Left cardiac atrium (tissue), 4 donors: ENCODE data around the gene MAPK10. TPM values are rescaled to one million over a fixed set of nuclear protein-coding genes. Genes with fewer than 3 reads are reported as not detected.

ENCODE experiments used
- ATAC-seq, 2 donors: fragments of 200-7000 bp; cut with Tn5 transposase; one replicate each; pipeline ENCODE4 v1.9.1; 2020; ENCODE audit warnings: mild to moderate bottlenecking in 2 of 2, moderate library complexity in 2 of 2
- DNase-seq: peaks from one replicate; pipeline ENCODE4 v3.0.0-alpha.2; 2020
- intact Hi-C, 2 donors: fragments of 100-400 bp; cut with DNase I; formaldehyde crosslinking; loops; one replicate each; pipeline versions ENCODE4 v1.14.1 to v1.15.1; 2022 to 2023
- long read RNA-seq: library from polyadenylated mRNA; unstranded; transcript quantifications from one replicate; pipeline ENCODE4 v2.0.0, GENCODE V29; 2021
- total RNA-seq, 2 donors: library from RNA; stranded (reverse); fragmentation: NEBNext Ultra II Directional; extraction: Animal tissue kit (Norgen Biotek cat#: 25700); gene quantifications; one replicate each; pipeline ENCODE4 v1.2.1, GENCODE V29; 2021
- donor health status: DM: no; HTN: yes; CAD: no.
- donor health status: DM: no; HTN: yes; CAD: no; lungs with severe emphysema.
- donor health status: DM: yes; HTN: yes; CAD: no.
- donor health status: Dilated cardiomyopathy.

Gene MAPK10
- 10 to 100 TPM in 1 of 2 donors, 1 to 10 TPM in 1; 9.8 to 20.3 TPM for total RNA-seq
- long read RNA-seq, full-length matches to known transcripts: 3 of 9 reads
- long read RNA-seq, partial matches to known transcripts: 2 of 9 reads
- long read RNA-seq, other reads (novel, unspliced or antisense): 4 of 9 reads

DNA sequence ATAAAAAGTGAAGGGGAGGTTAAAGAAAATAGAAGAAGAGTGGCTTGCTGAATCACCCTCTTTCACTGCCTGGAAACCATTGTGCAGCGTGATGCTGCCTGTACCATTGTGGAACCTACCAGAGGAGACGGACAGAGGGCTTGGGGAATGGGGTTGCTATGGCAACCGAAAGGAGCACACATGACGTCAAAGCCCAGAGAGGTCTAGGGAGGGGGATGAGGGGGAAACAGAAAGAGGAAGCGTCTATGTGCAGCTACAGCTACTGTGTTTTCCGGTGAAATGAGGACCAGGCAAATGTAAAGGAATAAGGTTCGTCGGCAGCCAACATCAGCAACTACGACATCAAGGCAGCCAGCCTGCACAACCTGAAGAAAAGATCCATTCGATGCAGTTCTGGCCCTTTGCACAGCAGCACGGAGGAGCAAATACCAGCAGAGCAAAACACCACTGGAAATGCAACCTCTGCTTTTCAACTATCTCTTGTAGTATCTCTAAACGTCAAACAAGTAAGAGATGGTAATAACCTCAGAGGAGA is at the start of gene MAPK10:
TSS of gene MAPK10 (minus strand) at position 110 of the 535 bp plus-strand sequence.
- intact Hi-C loops: no loop called here
- peak; percentile 70 for DNase-seq
- peak; percentile 97 to 99 for ATAC-seq

DNA sequence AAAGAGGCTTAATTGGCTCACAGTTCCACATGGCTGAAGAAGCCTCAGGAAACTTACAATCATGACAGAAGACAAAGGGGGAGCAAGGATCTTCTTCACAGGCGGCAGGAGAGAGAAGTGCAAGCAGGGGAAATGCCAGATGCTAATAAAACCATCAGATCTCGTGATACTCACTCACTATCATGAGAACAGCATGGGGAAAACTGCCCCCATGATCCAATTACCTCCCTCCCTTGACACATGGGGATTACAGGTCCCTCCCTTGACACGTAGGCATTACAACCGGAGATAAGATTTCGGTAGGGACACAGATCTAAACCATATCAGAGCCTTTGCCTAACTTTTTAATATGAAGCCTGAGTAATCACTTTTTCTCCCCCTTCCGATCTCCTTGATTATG is 43.7 kb upstream of the MAPK10 start:
- intact Hi-C loops: no loop called here
- no peak for DNase-seq
- ATAC-seq: no peak

DNA sequence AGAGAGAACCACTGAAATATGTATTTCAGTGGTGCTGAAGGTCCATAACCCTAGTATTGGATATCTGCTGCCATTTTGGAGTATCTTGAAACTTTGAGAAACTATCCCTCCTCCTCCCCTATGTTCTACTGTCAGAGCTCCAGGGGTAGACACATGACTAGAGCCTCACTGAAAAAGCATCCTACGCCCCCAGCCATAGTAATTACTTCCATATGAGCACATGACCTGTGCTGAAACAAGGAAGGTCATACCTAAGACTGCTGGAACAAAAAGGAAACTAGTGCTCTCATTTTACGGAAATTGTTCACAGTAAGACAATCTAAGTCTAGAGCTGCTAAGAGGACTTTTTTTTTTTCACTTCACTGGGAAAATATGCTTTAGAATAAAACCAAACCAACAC is 42.0 kb upstream of the MAPK10 start:
- DNase-seq: no peak
- no peak for ATAC-seq
- intact Hi-C loops: no loop called here

DNA sequence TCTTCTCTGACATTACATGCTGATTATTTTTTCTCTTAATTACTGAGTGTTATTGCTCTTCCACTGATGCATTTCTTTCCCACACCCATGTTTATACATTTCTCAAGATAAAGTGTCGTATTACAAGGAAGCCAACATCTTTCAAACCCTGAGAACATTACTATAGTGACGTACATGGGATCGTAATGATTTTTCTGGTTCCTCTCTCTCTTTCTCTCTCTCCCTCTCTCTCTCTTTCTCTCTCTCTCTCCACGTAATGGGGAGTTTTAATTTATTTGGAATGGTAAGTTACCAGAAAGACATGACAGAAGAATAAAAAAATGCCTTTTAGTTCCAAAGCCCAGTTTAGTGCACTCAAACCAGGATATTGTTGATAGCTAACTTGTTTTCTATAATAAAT is 40.4 kb upstream of the MAPK10 start:
- ATAC-seq: no peak
- no peak for DNase-seq
- intact Hi-C loops: no loop called here

DNA sequence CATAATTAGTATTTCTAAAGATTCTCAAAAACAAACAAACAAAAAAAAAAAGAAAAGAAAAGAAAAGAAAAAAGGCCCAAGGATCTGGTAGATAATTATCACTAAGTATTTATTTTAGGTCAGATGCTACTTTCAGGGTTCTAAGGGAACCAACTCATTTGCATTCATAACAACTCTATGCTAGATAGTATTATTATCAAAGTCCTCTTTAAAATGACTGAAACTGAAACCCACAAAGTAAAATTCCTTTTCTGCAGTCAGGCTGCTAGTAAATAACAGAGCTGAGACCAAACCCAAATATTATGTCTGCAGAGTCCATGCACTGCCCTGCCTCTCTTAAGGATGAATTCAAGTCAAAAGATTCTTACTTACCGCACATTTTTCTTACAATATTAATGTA is 38.3 kb upstream of the MAPK10 start:
- intact Hi-C loops: no loop called here
- DNase-seq (no peak), ATAC-seq (no peak)

DNA sequence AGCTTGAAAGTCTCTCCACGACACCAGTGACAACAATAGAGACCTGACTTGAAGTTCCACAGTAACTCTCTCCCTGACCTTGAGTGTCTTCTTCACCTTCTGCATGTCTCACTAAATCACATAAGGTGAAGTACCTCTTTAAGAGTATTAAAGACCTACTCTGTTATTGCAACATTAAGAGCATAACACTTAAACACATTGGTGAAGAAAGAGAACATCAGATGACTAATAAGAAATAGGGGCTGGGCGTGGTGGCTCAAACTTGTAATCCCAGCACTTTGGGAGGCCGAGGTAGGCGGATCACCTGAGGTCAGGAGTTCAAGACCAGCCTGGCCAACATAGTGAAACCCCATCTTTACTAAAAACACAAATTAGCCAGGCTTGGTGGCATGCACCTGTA is 33.9 kb upstream of the MAPK10 start:
- no peak for ATAC-seq
- no peak for DNase-seq
- intact Hi-C loops: no loop called here

DNA sequence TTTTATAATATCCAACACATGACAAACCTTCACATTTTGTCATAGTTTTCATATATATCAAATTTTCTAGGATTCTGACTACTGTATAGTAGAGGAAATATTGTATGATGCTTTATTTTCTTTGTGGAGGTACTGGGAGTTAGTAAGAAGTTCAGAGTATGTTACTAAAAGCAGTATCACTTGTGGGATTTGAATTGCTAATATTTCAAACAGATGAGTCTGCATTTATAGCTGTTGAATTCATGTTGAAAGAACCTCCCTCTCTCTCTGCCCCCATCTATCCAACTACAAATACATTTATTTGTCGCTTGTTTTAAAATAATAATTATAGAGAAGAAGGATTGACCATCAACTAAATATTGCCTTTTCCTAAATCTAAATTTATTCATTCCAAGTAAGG is 29.8 kb upstream of the MAPK10 start:
- DNase-seq (no peak), ATAC-seq (no peak)
- intact Hi-C loops: no loop called here

DNA sequence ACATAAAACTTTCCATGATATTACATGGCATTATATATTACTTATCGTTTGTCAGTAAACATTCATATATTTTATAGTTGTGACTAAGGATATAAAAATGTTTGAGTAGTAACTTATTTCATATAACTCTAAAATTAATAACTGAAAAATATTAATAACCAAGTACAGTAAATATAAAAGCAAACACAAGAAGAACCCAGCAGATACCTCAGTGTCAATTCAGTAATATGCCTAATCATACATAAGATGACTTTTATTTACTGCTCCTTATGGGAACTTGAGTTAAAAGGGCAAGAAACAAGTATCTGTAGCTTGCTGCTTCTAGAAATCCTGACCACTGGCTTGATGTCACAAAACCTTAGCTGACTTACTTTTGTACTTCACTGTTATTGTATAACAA is 28.4 kb upstream of the MAPK10 start:
- ATAC-seq (no peak), DNase-seq (no peak)
- intact Hi-C loops: no loop called here

DNA sequence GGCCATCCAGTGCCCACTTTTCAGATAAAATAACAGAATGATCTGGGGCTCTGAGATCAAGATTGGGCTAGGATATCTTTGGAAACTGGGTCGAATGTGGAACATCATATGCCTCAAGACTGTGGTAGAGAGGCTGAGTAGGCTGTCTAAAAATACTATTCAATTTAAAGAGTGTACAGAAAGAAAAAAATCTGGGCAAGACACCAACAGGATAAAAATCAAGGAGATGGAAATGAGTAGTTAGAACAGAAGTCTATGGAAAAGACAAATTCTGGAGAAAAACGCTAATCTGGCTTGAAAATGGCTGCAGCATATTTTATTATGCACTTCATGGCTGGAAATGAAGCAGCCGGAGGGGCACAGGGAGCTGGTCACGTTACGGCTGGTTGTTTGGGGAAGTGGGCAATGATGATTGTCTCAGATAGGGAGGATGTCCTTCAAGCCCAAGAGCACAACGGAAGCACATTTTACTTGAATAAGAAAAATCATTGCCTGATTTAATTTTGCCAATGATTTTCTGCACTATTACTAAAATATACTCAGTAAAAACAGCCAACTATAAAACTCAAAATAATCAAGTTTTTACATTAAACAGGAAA is 27.1 kb upstream of the MAPK10 start:
- intact Hi-C loops: no loop called here
- DNase-seq (no peak), ATAC-seq (no peak)

DNA sequence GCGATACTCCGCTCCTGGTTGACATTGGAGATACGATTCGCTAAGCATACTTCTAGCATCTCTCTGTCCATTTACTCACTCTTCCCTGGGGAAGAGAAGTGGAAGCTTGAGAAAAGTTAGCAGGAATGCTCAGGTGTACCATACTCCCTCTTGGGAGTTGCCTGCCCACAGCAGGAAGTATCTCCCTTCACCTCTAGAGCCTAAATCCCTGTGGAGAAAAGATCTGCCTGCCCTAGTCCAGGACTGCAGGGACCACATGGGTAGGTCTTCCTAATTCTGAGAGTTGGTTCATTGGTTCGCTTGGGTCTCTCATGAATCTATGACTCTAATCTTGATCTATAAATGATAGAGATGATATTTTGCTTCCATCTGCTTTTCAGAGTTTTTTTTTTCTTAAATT is 26.3 kb upstream of the MAPK10 start:
- ATAC-seq (no peak), DNase-seq (no peak)
- intact Hi-C loops: no loop called here

DNA sequence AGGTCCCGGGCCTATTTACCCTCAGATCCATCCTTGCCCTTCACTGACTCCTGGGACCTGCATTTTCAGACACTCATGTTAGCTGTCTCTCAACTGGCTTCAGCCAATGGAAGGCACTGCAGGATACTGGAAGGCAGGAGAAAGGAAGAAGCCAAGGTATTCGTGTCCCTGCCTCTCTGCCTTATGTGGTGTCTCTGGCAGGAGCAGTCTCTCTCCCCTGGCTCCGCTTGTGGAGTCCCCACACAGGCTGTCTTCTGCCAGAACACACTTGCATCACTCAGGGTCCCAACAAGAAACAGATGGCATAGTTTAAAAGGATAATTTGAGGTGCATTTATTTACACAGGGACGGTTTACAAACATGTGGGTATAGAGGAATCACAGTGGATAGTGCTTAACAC is 21.6 kb upstream of the MAPK10 start:
- intact Hi-C loops: no loop called here
- no peak for ATAC-seq
- no peak for DNase-seq

DNA sequence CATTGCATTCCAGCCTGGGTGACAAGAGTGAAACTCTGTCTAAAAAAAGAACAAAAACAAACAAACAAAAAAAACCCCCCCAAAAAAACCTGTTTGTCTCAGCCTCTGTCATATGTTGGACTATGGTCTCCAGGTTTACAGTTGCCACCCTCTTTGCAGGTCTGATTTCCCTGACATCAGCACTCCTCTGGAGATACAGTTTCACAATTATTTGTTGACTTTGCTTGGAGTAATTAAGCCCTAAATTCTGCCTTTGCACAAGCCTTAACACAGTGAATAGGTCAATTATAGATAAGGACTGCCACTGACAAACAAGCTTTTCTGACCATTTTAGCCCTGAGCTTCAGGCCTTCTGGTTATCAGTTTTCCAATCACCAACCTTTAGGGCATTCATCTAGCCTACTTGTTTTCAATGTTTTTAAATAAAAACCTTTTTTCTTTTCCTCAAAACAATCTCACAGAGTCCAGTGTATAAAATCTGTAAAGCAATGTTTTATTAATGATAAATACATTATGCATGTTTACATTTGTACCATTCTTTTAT is 20.4 kb upstream of the MAPK10 start:
- DNase-seq (no peak), ATAC-seq (no peak)
- intact Hi-C loops: no loop called here

DNA sequence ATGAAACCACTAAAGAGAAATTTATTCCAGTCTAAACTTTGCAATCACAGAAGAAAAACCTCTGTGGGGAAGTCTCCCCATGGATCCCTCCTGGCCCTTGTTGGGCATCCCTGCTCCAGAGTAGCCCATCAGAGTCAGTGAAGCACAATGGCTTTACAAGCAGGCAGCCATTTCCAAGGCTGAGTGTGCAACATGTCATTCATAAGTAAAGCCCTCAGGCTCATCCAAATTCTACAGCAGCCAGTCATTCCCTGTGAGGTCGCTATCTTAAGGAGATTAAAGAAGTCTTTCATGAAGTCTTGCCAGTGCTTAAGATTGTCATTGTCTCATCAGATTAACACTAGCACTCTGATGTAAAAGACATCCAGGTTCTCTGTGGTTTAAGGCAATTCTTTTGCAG is 17.0 kb upstream of the MAPK10 start:
- ATAC-seq (no peak), DNase-seq (no peak)
- intact Hi-C loops: no loop called here

DNA sequence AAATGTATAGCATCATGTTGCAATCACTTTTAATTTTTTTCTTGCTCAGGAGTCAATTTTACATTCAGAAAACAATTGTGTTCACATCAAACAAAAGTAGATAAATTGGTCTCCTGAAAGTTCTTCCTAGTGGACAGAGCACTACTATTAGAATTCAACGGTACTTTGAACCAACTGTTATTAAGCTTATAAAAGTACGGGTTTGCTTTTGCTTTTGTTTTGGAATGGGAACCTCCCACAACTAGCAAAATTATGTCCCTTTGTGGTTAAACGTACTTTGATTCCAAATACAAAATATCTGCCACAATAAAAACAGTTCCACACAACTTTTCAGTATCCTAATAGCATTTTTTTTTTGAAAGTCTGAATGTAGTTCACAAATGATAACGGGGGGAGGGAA is 8.6 kb upstream of the MAPK10 start:
- ATAC-seq (no peak), DNase-seq (no peak)
- intact Hi-C loops: no loop called here

DNA sequence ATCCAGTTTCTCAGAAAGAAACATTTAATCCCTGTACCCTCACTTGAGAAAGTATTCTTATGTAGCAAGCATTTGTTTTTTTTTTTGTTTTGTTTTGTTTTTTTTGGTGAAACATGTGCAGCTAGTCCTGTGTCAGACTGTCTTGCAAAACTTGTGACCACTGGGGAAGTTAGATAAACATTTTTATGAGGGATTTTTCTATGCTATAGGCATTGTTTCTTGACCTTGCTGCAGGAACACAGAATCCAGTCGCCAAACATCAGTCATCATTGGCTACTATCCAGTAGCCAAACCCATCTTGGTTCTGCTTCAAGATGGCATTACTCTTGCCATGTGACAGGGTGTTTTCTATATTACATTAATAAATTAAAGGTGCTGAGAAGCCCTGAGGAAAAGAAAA is 7.7 kb upstream of the MAPK10 start:
- ATAC-seq (no peak), DNase-seq (no peak)
- intact Hi-C loops: no loop called here

DNA sequence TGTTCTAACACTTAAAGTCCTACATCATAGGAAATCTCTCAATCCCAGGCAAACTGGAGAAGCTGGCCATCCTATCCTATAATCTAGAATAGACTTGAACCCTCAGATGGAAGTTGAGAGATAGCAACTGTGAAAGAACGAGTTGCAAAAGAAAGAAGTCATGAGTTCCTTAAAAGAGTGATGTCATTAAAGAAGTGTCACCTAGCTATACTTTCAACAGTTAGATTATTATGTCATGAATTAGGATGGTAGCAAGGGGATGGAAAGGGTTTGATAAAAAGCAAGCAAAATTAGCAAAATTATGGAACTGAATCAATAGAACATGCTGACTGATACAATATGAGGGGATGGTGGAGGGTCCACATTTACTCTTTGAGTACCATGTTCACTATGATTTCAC is 7.1 kb upstream of the MAPK10 start:
- intact Hi-C loops: no loop called here
- ATAC-seq (no peak), DNase-seq (no peak)

DNA sequence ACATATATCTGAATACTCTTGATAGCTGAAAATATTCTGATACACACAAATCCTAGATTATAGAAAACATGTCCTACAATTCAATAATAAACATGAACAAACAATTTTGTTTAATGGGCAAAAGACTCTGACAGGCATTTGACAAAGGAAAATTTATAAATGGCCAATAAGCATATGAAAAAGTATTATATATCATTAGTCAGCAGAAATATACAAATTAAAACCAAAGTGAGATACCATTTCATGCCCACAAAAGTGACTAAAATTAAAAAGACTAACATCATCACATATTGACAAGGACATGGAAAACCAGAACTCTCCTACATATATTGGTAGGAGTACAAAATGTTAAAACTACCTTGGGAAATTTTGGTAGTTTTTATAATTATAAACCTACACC is 2.7 kb upstream of the MAPK10 start:
- ATAC-seq: no peak
- intact Hi-C loops: no loop called here
- DNase-seq: no peak

DNA sequence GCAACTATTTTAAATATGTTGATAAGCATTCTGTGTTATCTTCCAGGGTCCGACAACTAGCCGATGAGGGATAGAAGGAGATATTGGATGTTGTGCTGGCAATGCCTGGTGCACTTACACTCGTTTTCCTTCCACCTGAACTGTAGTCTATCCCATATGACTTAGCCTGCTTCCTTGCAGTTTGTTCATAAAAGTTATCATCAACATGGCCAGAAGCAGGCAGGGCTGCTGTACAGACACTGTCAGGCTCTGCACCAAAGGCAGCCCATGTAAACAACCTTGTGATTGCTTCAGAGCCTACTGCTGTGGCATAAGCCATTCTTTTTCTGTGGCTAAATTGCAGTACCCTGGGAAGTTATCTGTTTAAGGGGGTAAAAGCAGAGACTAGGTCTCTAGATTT is 1.6 kb downstream of the MAPK10 start:
- ATAC-seq: no peak
- no peak for DNase-seq
- intact Hi-C loops: no loop called here

DNA sequence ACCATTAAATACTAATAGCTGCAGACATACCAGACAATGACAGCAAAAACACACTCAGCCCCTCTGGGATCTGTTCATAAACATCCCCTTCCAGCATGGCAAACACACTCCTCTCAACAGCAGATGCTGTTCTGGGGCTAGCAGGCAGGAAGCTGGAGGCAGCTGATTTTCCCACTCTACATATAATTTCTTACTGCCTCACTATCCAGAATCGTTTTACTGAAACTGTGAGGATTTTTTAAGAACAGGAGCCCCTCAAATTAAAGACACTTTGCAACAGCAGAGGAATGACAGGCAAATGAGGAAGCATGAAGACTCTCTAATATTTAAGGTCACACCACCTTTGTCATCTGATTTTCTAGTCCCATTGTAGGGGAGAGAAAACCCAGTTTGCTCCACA is 2.2 kb downstream of the MAPK10 start:
- intact Hi-C loops: no loop called here

DNA sequence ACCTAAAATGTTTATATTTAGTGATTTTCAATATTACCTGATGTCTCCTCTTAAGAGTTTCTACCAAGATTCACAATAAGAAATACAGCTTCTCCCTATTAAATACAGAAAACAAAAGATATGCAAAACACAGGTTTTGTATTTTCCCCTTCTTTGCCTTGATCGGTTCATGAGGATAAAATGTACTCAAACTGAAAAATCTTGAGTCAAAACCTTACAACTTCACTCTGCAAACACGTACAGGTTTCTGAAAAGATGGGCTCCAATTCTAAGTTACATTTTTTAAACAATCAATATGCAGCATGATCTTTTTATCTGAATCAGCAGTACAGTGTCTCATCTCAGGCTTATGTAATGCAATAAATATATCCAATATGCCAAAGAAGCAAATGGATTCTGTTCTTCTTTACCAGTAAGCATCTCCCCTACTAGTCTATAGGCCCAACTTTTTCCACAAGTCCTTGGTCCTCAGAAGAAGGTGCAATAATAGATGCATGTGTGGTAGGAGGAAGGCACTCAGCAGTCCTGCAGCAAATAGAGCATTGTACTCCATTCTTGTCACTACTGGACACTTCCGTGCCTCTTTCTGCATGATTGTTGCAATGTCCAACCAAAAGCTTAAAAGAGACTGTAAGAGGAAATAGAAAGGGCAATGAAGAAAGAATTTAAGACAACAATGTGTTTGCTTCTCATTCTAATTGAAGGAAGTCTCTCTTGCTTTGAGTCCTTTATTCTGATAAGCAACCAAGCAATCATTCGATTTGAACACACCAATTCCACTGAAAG is 3.2 kb downstream of the MAPK10 start:
- intact Hi-C loops: no loop called here
- no peak for ATAC-seq
- DNase-seq: no peak

More for the DNA sequence above, 2.2 kb downstream of the MAPK10 start:
- DNase-seq: no peak
- ATAC-seq: no peak

DNA sequence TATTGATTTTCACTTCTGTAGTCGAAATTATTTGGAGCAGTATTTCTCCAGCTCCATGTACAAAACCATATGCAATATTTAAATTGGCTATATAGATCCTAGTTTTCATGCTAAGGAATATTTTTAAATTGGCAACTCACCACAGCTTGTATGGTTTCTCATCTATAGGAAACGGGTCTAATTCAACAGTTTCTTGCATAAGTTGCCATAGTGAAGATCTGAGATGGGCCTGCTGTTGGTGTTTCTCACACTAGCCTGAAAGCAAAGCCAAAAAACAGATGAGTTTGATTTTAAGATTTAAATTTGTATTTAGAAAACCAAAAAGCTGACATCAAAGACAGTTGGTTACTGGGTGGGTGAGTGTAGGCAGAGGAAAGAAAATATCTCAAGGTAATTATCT is 5.5 kb downstream of the MAPK10 start:
- DNase-seq (no peak), ATAC-seq (no peak)
- intact Hi-C loops: no loop called here
